GM19240 (cell line): ENCODE results near the gene GIPR.
A peak's percentile ranks its signal among the peaks of the same experiment; 100 is the strongest.
"Not testable (repeated sequence)": the region's sequence is repeated elsewhere in the genome, so short reads cannot be mapped to it uniquely, and the experiment has no call there.

Source experiments
- DNase-seq: peaks from one replicate; pipeline ENCODE4 v3.0.0; 2011; ENCODE audit warnings: low spot score; ENCODE audit not compliant: insufficient read length

GIPR gene, protein sequence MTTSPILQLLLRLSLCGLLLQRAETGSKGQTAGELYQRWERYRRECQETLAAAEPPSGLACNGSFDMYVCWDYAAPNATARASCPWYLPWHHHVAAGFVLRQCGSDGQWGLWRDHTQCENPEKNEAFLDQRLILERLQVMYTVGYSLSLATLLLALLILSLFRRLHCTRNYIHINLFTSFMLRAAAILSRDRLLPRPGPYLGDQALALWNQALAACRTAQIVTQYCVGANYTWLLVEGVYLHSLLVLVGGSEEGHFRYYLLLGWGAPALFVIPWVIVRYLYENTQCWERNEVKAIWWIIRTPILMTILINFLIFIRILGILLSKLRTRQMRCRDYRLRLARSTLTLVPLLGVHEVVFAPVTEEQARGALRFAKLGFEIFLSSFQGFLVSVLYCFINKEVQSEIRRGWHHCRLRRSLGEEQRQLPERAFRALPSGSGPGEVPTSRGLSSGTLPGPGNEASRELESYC

DNA sequence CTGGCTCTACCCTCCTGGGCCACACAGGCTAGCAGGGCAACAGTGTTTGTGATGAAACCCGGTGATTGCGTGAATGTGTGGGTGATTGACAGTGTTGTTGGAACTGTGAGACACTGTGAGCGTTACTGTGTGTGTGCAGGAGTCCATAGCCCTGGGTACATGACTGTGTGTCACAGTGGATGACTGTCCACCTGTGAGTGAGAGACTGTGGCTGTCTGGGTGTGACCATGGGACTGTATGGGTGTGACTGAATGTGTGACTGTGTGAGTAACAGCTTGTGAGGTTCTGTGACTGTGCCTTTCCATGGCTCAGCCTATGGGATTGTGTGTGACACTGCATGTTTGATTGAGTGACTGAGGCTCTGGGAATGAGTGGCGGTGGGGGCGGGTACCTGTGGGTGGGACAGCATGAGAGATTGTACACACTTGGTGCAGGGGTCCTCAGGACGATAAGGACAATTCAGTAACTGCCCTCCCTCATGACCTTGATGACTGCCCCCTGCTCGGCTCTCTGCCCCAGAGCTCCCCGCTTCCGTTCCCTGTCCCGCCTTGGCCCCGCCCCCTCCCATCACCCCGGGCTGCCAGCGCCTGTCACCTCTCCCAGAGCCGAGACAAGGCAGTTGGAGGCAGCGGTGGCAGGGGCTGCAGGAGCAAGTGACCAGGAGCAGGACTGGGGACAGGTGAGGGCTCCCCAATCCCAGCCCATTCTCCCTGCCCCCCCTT, at the start of gene GIPR:
Gene GIPR, plus strand, starts transcription at position 602 of the 722 bp plus-strand sequence. CDS start 1,300 bp downstream, outside the sequence.
- peak; percentile 83 for DNase-seq

DNA sequence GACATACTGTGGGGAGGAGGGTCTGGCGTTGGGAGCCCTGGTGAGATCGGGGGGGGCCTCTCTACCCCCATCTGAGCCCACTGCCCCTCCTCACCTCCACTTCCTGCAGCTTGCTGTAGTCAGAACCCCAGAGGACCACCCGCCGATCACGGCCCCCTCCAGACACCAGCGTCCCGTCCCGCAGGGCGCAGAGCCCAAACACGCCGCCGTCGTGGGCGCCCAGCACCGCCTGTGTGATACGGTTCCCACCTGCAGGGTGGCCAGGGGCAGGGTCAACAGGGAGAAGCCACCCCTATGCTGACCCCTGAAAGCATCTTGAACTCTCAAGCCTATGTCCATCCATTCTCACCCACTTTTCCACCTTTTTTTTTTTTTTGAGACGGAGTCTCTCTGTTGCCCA, 46.6 kb upstream of the GIPR start:
- no peak for DNase-seq

DNA sequence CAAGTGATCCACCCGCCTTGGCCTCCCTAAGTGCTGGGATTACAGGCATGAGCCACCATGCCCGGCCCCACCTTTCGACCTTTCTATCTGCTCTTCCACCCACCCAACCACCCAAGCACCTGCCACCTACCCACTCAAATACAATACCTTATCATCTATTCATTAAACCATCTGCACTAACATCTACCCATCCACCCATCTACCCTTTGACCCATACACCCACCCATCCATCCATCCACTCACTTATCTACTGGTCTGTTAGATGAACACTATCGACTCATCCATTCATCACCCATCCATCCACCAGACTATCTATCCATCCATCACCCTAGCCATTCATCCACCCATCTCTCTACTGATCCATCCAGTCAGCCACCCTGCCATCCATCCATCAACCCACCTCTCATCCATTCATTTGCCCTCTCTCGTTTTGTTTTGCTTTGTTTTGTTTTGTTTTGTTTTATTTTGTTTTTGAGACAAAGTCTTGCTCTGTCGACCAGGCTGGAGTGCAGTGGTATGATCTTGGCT, 46.0 kb upstream of the GIPR start:
- no peak for DNase-seq

DNA sequence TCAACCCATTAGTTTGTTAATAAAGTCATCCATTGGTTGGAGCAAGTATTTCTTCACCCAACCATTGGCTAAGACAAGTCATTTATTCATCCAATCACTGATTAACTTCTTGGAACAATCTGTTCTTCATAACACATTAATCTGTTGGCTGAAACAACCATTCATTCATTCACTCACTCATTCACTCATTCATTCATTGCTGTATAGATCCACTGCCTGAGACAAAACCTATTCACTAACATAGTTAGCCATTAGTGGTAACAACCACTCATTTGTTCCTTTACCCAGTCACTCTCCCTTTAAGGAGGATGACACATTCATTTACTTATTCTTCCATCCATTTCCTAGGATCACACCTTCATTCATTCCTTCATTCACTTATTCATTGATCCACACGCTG, 44.0 kb upstream of the GIPR start:
- no peak for DNase-seq

DNA sequence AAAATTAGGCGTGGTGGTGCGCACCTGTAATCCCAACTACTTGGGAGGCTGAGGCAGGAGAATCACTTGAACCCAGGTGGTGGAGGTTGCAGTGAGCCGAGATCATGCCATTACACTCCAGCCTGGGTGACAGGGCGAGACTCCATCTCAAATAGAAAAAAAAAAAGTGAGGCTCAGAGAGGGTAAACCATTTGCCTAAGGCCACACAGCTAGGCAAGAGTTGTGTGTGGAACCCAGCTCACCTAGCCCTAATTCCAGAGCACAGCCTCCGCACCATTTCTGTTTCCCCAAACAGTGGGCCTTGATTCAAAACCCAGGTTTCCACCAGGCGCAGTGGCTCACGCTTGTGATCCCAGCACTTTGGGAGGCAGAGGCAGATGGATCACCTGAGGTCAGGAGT, 39.8 kb upstream of the GIPR start:
- not testable (repeated sequence) for DNase-seq

DNA sequence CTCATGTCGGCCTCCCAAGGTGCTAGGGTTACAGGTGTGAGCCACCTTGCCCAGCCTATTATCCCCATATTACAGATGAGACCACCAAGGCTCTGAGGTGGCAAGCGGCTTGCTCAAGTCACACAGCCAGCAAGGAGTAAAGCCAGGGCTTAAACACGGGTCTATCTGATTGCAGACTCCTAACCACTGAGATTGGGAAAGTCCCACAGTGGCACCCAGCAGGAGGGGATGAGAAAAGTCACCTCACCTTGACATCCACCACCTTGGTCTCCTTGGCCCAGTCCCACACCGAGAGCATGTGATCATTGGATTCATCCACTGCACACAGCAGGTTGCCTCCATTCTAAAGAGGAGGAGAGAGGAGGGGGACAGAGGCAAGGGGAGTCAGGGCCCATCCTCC, 38.3 kb upstream of the GIPR start:
- DNase-seq = no peak

DNA sequence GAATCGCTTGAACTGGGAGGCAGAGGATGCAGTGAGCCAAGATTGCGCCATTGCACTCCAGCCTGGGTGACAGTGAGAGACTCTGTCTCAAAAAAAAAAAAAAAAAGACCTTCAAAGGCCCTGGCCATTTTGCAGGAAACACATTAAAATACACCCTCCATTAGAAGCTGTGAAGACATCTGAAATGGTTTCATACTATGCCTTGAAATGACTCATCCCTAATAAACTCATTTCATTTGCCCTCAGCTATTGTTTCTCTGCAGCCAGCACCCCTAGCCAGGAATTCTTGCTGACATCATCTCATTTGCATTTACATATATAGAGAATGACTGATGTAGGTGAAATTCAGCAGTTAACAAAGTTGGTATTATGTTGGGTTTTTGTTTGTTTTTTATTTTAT, 37.6 kb upstream of the GIPR start:
- no peak for DNase-seq

DNA sequence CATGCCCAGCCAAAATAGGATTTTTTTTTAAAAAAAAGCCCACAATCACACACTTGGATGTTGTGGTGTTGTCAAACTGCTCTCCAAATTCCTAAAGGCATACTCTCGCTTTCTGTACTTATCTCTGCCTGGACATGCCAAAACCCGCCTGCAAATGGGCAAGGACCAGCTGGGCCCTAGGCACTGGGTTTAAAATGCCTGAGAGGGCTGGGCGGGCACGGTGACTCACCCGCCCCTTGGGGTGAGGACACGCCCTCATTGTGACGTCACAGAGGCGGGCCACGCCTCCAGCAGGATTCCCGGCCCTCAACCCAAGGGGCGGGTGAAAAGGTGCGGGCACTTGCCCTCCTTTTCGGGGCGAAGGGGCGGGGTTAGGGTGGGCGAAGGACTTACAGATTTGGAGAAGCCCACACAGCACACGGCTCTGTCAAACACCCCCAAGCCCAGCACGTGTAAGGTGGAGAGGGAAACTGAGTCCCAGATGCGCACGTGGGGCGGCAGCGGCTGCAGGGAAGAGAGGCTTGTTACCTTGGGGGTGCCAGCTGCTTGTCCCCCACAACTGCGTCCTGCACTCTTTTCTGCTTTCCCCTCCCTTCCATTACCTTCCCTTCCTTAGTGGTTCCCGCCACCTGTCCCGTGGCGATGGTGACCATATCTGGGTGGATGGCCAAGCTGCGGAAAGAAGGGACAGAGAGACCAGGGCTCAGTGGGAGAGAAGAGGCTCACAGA, 35.4 kb upstream of the GIPR start:
- DNase-seq = no peak

DNA sequence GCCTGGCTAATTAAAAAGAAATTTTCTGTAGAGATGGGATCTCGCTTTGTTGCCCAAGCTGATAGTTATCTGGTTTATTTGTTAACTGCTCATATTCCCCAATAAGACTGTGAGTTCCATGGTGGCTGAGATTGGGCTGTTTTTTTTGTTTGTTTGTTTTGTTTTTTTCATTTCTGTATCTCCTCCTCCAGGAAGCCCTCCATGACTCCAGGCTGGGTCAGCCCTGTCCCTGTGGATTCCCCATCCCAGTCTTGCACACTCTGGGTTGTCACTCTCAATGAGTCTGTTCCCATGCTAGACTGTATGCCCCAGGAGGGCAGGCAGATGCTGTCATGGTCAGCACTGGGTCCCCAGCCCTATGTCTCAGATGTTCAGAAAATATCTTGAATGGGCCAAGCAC, 31.7 kb upstream of the GIPR start:
- DNase-seq = no peak

DNA sequence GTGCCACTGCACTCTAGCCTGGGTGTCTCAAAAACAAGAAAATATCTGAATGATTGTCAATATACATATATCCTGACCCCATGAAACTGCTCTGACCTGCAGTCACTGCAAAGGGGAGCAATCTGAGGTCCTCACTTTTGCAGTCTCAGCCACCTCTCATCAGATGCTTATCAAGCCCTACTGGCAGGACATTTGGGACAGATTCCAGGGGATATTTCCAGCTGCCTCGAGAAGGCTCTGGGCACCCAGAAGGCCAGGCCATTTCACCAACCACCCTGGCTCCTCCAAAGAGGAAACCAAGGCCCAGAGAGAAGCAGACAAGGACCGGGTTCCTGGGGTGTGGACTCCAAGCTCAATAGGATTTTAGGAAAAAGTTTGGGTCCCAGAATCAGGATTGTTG, 31.1 kb upstream of the GIPR start:
- no peak for DNase-seq

DNA sequence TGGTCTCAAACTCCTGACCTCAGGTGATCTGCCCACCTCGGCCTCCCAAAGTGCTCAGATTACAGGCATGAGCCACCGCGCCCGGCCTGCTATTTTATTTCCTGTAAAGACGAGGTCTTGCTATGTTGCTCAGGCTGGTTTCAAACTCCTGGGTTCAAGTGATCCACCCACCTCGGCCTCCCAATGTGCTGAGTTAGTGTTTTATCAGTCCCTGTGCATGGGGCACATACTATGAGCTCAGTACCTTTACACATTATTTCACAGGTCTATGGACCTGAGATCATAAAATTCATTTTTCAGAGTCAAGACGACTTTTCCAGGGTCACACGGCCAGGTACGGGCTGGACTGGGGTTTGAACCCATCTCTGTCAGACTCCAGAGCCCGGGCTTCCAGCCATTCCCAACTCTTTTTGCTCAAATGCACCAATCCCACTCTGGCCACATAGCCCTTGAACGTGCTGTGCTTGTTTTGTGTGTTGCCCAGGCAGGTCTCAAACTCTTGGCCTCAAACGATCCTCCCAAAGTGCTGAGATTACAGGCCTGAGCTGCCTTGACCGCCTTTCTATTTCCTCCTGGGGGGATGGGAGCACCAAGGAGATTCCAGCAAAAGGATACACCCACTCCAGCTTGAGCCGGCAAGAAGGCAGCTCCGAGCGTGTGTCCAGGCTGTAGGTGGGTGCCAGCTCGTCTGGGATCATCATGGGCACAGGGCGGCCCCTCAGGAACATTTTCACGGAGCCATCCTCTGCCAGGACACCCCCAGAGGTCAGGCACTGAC, 29.9 kb upstream of the GIPR start:
- no peak for DNase-seq

DNA sequence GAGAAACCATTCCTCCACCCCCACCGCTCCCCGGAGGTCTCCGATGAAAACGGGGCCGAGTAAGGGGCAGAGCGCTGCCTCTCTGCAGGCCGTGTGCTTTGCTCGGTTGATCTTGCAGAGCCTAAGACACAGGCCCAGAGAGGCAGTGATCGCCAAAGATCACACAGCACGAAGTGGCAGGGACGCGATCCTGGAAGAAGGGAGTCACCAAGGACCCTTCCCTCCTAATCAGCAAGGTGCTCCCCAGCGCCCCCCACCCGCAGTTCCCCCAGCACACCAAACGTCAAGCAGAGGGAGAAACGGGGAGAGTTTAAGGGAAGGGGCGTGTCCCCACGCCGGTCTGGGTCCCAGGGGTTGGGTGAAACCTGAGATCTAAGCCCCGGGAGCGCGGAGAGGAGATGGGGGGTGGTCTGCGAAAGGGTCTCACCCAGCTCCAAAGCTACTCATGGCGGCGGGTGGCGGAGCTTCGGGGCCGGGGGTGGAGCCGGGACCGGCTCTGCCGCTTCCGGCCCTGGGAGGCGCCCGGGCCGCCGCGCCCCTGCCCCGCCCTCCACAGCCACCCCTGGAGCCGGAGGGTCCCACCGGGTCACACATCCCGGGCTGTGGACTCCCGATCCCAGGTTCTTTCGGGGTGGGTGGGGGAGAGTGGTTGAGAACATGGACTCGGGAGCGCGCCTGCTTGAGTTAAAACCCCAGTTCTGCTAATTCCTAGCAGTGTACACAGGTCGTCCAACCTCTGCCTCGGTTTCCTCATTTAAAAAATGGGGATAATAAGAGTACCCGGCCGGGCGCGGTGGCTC, 28.9 kb upstream of the GIPR start, which contains the start of gene EML2:
Gene EML2, minus strand, starts transcription at position 468 of the 800 bp plus-strand sequence. Its CDS starts 21 bp downstream, at position 447.
- no peak for DNase-seq

DNA sequence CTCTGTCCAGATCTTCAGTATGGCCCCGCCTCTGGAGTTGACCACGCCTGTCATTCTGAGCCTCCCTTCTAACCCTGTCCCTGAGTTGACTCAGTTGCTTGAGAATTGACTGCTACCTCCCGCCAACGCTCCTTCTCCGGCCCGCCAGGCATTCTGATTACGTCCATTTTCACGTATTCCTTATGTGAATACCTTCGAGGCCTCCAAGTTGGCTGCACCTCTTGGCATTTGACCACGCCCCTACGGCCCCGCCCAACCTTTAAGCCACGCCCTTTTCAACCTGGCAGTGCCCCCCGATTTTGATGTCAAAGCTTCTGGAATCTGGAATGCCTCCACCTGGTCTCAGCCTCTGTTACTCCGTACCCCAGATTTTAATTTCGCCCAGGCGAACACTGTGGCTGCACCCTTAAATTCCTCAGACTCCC, 27.2 kb upstream of the GIPR start:
- no peak for DNase-seq

DNA sequence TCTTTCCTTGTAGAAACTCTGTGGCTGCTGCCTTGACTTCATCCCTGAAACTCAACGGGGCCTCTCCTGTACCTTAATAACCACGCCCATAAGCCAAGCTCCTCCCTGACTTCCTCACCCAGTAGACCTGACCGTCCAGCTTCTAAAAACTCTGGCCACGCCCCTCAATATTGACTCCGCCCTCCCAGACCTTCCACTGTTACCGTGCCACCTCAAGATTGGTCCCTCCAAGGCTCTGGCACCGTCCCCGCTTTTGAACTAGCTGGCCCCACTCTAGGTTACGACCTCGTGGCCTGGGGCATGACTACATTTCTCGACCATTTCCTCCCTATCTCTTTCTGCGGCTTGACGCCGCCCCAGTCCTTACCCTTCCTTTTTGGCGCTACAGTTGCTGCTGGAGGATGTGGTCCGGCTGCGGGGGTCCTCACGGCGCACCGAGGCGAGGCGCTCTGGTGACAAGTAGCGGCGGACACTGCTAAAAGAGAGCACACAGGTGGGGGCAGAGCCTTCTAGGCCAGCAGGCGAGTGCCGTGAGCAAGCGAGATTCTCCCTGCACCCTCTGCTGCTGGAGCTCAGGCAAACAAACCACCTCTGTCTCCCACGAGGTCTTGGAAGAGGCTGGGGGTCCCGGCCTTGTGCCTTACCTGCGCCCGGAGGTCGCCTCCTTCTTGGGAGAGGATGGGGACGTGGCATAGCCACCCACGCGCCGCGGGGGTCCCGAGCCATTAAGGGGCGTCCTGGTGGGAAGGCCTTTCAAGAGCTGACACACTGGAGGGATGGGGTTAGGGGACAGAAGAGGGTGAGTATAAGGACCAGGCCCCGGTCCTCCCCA, 26.5 kb upstream of the GIPR start:
- DNase-seq = peak; percentile 89

DNA sequence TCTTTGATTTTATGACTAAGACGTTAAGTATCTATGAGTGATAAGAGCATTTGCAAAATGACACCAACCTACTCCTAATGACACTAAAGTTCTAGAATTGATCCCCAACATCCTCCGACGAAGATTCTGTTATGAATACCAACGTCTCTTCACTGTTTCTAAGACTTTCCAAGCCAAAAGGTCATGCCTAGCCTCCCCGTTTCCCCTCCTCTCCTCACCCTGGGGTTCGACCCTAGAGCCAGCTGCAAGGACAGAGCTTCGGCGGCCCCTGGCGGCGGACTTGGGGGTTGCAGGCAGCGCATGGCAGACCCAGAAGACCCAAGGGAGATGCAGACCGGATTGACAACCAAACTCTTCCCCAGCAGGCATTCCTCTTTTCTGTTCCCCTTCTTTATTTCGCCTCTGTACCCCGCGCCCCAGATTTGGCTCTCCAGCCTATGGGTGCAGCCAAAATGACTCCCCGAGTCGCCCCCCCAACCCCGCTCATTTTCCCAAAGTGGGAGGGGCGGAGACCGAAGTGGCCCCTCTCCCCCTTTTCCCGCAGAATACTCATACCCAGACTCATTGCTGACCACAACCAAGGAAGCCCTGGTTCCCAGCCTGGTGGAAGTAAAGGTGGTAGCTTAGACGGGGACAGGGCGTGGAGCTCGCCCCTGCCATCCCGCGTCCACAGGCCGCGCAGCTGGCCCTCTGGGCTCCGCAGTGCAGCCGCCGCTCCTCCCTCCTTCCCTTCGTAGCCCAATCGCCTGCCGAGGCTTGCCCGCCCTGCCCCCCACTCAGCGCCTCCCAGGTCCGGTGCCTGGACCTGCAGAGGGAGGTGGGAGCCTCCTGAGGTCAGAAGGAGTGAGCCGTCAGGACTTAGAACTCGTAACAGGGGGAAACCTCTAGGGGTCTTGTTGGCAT, 24.7 kb upstream of the GIPR start:
- DNase-seq = peak; percentile 80

DNA sequence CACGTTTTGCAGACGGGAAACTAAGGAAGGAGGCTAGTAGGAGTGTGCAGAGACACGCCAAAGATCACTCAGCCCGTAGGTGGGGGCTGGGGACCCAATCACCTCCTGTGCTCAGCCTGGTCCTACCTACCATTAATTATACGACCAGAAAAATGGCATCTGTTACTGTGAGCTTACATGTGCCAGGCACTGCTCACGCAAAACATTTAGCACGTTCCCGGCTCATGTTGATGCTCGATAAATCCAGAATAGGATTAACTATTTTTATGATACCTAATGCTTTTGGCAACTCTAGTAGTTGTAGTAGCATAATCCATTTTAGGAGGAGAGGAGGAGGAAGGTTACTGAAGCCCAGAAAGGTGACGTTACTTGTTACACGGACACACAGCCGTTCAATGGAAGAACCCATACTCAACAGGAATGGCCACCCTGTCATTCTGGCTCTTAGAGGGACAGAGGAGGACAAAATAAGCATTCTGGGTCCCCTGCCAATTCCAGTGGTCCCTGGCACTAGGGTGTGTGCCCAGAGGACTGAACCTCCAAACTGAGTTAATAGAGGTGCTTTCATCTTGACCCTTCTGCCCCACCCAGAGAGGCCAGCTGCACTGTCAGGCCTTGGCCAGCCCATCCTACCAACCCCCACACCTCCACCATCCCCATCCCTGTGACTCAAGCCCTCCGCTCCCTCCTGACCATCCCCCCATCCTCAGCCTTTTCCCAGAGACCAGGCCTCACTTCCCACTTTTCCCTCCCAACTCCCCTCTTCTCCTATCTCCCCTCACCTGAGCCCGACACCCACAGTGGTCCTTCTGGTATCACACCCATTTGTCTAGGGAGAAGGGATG, 23.9 kb upstream of the GIPR start:
- DNase-seq = no peak

DNA sequence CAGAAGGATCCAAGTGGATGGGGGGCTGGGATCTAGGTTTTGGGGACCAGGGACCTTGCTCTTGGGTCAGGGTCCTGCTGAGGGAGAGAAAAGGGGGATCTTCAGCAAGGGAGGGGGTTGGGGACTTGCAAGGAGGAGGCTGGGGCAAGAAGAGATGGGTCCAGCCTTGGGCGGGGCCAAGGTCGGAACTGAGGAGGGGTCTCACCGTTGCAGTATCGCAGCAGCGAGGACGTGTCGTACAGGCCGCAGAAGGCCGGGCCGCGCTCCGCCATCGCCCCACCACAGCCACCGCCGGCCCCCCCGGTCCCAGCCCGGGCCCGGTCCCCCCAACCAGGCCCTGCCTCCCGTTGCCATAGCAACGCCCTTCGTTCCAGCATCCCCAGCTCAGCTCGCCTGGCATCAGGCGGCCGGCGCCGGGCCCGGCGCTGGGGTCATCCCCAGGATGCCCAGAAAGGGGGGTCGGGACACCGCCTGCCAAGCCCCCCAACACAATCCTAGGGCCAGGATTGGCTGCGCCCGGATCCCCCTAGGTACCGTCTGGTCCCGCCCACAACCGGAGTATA, 22.9 kb upstream of the GIPR start:
- DNase-seq = no peak
